ENCODE measurements around the gene SCYGR3.

GRCh38 chr2:227595797-227596196, 18.8 kb downstream of the SCYGR3 start:
- no peak for TF ChIP-seq EGR1 (IDR thresholded peaks at IDR 0.05)
- TF ChIP-seq NFIC (IDR thresholded peaks at IDR 0.05), result no peak
- no peak for TF ChIP-seq EP300 (IDR thresholded peaks at IDR 0.05; ENCODE audit: borderline replicate concordance)
